ENCODE data around the gene JADE3.

Gene JADE3

DNA sequence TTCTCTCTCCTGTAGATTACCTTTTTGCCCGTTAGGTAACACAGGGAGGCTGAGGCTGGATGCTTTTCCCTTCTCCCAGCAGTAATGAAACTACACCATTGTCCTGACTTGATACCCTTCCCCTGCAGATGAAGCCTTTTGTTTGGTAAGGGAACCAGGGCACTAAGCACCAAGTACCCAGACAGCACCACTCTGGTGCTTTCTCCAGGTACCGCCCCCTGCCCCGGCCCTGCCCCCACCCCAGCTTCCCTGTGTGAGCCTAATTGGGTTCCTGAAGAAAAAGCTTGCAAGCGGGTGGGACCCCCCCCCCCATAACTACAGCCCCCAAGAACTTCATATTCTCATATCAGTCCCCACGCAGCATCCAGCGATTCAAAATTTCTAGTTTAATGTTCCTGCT lies 79.8 kb downstream of the JADE3 start:
- DNase-seq (ENCODE audit: low read depth in 1 of 2, low spot score in 1 of 2) = no peak

DNA sequence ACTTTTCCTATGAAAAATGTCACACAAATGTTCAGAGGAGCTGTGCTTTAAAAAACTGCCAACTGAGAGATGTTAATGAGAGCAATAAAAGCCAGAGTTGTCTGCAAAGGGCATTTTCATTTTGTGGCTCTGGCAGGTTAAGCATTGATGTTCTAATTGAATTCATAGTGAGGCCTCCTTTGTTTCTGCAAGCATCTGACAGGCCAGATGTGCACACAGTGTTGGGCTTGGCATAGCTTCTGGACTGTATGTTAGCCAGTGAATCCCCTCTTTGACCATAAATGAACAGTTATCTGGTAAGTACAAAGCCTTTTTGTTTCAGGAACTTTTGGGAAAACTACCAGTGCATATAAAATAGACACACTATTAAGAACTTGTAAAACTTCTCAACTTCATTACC lies 81.9 kb downstream of the JADE3 start:
- no peak for DNase-seq (ENCODE audit: low read depth in 1 of 2, low spot score in 1 of 2)

DNA sequence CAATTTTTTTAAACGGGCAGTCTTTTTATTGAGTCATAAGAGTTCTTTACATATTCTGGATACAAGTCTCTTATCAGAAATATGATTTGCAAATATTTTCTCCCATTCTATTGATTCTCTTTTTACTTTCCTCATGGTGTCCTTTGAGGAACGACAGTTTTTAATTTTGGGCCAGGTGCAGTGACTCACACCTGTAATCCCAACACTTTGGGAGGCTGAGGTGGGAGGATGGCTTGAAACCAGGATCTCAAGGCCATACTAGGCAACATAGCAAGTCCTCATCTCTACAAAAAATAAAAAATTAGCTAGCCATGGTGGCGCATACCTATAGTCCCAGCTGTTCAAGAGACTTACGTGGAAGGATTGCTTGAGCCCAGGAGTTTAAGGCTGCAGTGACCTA lies 99.9 kb downstream of the JADE3 start:
- DNase-seq (ENCODE audit: low read depth in 1 of 2, low spot score in 1 of 2) = no peak

DNA sequence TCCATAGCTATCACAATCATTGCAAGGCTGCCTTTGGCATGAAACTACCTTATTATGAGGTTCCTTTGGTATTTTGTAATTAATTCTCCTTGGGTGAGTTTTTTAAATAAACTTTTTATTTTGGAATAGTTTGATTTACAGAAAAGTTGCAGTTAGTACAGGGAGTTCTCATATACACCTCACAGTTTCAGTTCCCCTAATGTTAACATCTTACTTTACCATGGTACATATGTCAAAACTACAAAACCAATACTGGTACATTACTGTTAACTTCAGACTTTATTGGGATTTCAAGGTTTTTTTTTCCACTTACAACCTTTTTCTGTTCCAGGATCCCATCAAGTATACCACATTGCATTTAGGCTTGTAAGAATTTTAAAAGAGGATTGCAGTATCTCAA lies 114.0 kb downstream of the JADE3 start:
- DNase-seq (ENCODE audit: low read depth in 1 of 2, low spot score in 1 of 2) = no peak

DNA sequence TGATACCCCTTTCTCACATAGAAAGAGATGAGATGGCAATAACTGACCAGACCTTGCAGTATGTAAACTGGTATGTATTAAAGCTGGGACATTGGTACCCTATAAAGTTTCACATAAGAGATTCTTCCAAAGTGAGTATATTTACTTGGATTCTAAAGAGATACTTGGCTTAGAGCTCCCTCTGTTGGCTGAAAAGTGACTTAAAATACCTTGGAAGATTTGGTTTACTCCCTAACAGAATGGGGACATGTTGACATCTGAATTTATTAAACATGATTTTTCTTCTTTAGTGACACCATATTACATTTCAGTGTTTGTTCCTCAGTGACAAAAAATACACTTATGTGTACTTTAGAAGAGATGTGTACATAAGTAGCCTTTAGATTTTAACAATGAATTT lies 118.1 kb downstream of the JADE3 start:
- DNase-seq (ENCODE audit: low read depth in 1 of 2, low spot score in 1 of 2) = no peak

DNA sequence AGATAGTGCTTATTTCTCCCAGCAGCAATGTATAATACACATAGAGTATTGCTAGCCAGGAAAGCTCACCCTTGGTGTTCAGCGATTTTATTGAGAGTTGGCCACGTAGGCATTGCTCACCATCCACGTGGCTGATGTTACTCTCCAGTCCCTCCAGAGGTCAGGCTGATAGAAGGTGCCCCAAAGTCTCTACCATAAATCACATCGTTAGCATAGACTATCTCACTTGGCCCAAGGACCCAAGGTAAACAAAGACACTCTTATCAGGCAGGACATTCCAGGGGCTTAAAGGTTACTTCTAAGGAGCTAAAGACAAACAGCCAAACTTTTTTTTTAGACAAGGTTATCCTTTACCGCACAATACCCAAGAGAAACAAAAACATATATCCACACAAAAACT lies 135.8 kb downstream of the JADE3 start:
- DNase-seq (ENCODE audit: low read depth in 1 of 2, low spot score in 1 of 2) = no peak

DNA sequence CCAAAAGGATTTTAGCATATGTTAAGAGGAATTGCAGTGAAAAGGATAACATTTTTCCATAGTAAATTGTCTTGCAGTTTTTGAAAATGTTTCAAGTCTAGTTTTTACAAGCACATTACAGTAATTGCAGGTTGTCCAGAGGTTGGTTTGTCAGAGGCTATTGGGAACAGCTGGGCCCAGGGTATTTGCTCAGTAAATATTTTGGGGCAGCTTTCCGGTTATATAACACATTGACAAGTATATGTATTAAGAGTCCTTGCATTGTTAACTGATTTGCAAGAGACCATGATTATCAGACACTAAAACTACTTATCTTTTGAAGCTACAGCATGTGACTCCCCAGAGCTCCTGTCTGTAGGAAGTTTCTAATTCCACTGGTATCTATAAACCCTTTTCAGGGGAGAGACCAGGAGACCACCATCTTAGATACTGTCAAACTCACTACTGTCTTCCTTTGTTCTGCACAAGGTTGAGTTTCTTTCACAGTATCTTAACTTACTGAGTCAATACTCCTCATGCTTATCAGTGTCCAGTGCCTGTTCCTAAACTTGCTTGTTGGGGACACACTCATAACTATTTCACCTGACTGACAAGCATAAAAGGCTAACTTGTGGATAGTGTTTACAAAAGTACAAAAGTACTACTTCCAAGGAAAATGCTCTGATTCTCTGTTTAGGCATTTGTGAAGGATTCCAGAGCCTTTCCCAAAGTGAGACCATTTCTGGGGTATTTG lies 147.1 kb downstream of the JADE3 start:
- DNase-seq (ENCODE audit: low read depth in 1 of 2, low spot score in 1 of 2) = no peak

DNA sequence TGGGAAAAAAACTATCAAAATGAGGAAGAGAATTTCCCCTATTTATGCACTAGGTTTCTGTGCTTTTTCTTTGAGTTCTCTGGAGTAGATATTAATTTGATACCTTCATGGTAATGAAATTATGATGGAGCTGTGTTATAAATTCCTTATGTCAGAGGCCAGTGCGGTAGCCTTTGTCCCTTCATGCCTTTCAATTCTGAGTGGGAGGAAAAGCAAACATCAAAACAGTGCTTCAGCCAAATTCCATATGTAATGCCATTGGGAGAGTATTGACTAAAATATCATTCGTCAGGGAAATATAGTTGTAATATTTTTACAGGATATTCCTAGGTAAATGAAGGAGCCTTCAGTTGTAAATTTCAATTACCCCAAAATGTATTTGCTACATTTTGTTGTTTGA lies 148.5 kb downstream of the JADE3 start:
- no peak for DNase-seq (ENCODE audit: low read depth in 1 of 2, low spot score in 1 of 2)

DNA sequence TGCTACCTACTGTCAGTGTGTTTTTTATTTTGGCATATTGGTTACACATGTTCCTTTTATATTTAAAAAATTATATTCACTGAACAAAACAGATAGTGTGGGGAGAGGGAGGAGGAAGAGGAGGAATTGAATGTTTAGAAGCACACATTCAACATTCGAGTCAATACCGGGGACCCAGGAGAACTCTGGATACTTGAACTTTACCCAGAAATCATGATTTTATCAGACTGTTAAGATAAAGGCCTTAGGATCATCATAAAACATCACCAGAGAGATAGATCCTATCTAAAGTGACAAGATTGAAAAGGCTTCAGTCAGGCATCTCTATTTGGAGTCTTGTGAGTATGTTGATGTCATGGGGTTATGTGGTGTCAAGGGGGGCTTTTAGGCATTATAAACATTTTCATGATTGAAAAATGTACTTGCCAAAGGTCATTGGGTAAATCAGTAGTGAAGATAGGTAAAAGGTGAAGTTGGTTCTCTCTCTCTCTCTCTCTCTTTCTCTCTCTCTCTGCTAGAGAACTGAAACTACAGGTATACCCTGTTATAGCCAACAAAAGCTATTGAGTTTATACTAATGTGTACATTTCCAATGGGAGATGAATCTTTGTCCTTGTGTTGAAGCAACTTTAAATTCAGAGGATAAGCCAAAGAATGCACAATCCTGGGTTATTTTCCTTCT lies 149.2 kb downstream of the JADE3 start:
- DNase-seq (ENCODE audit: low read depth in 1 of 2, low spot score in 1 of 2) = no peak

DNA sequence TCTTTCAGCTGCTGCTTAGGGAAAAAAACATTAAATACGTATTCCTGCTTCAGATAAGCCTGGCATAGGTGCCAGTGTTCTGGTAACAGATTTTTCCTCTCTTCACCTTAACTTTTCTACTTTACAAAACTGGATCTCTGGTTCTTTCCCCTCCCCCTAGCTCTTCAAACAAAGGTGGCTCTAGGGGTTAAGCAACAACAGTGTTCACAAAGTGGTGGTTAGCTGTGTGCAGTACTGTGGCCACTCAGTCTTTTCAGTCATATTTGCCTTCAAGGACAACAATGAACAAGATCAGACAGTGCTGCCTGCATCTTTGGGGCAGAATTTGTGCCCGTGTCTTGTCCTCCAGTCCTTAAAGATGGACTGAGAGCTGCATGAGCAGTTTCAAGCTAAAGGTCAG lies 151.0 kb downstream of the JADE3 start:
- no peak for DNase-seq (ENCODE audit: low read depth in 1 of 2, low spot score in 1 of 2)

DNA sequence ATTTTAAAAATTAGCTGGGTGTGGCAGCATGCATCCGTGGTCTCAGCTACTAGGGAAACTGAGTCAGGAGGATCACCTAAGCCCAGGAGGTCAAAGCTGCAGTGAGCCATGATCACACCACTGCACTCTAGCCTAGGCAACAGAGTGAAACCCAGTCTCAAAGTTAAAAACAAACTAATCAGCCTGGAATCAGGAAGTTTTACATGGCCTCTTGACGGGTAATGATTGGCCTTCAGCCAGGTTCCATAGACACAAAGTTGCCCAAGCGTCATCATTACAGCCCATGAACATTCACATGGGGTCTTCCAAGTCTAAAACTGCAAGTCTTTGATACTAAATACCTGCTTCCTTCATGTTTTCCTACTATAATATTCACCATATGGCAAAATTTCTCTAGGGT lies 156.0 kb downstream of the JADE3 start:
- no peak for DNase-seq (ENCODE audit: low read depth in 1 of 2, low spot score in 1 of 2)

DNA sequence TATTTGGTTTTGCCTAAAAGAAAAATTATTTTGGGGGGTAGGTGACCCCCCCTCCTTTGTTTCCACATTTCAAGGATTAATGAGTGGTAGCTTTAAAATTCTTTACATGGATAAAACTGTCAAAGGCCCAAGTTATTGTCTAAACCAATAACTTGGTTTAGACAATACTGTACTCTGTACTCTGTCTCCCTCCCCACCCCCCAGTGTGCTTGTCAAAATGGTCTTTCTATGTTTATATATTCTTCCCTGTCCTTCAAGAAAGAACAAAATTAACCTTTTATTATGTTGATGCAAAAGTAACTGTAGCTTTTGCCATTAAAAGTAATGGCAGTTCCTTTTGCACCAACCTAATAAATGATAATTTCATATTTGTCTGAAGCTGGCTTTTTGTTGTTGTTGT lies 156.5 kb downstream of the JADE3 start:
- DNase-seq (ENCODE audit: low read depth in 1 of 2, low spot score in 1 of 2) = no peak

DNA sequence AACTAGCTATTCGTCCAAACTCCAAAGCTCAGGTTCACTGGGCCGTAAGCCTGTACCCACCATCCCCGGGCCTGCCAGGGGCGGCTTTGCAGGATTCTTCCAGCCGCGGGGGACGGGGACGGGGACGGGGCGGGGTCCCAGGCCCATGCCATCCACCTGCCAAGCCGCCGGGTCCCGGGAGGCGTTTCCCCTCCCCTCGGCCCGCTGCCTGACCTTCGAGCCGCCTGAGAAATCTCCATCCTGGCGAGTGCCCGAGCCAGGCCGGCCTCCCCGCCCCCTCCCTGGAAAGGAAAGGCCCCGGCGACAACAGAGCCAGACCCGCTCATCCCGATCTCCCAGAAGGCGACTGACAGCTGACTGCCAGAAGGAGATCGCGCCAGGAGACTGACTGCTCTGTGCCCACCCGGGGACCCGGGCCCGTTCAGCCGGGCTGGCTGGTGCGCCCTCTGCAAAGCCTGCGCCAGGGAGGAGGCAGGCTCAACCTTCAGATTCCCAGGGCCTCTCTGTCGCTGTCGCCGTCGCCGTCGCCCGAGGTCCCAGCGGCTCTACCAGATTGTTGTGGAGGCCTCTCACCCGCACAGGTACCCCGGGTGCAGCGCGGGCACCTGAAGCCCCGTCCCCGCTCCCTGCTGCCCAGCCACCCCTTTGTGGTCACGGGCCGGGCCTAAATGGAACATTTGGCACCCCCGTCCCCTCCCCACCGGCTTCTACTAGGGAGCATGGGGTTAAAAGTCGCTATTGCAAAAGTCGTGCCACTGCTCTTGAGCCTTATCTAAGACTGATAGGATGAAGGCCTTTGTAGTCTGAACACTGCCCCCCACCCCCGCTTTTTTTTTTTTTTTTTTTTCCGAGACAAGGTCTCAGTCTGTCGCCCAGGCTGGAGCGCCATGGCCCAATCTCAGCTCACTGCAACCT lies 166.2 kb downstream of the JADE3 start, which contains the start of gene RGN:
Gene RGN, plus strand, starts transcription at position 315 of the 915 bp plus-strand sequence. CDS start 2,702 bp downstream, outside the sequence.
- no peak for DNase-seq (ENCODE audit: low read depth in 1 of 2, low spot score in 1 of 2)

DNA sequence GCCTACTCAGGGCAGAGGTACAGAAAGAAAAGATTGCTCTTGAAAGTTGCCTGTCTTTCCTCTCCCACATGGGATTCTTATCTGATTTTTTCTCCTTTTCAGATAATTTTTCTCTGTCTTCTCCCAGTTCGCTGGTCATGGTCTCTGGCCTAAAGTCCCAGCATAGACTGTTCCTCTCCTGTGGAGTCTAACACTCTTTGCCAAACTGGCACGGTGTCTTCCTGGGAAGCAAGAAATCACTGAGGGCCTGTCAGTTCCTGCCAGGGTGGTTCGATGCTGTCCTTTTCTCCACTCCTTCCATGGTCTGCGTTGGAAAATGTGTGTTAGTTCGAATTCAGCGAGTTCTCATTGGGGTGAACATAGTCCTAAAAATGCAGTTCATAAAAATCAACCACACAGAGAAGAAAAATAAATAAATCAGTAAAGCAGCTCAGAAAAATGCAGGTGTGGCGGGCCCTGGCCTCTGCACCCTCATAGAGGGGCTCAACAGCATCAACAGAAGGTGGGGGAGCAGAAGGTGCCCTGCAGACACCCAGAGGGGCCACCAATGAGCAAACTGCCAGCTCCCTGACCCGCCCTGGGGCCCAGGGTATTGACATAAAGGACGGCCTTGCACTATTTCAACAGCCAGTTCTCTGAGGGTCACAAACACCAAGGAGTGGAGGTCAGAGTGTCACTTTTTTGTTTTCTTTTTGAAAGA lies 168.1 kb downstream of the JADE3 start:
- no peak for DNase-seq (ENCODE audit: low read depth in 1 of 2, low spot score in 1 of 2)

DNA sequence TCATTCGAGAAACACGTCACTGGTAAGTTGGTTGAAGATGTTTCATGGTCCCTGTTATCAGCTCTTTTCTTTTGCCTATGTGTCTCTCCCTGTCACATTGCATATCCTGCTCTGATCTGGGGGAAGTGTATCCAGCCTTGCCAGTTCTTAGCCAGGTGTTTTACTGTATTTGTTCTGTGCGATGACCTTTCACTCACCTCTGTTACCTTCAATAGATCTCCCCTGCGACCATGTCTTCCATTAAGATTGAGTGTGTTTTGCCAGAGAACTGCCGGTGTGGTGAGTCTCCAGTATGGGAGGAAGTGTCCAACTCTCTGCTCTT lies 168.7 kb downstream of the JADE3 start:
- DNase-seq (ENCODE audit: low read depth in 1 of 2, low spot score in 1 of 2) = no peak

DNA sequence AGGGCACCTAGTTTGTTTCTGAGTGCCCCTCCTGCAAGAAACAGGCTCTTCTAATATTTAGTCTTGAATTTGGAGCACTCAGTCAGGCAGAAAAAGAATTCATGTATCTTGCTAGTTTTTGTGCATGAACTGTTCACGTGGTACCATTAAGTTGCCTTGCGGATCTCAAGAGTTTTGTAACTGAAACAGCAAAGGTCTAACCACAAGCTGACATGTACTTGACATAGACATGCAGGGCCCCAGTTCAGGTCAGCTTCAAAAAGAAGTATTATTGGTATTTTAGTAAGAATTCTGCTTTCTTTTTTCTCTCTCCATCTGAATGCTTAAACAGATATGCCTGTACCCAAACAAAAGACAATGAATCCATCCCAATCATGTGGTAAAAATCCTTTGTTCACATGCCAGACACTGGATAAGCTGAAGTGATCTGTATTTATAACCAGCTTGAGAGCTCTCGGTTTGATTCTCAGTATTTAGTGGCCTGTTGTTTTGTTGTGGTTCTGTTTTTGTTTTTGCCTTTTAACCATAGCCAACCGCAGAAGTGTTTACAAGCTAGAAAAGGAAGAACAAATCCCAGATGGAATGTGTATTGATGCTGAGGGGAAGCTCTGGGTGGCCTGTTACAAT lies 179.0 kb downstream of the JADE3 start:
- DNase-seq (ENCODE audit: low read depth in 1 of 2, low spot score in 1 of 2) = no peak

DNA sequence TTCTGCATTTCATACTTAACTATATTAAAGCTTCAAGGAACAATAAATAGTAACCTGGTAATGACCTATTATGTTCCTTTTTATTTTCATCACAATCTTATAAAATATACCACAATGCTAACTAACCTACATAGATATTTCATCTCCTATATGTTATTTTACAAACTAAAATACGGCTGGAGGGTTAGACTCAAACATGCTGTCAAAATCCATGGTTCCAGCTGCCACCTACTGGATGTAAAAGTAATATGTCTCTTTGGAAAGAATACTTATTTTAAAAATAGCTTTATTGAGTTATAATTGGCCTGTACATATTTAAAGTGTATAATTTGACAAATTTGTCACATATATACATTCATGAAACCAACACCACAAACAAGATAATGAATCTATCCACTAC lies 181.0 kb downstream of the JADE3 start:
- DNase-seq (ENCODE audit: low read depth in 1 of 2, low spot score in 1 of 2) = no peak

DNA sequence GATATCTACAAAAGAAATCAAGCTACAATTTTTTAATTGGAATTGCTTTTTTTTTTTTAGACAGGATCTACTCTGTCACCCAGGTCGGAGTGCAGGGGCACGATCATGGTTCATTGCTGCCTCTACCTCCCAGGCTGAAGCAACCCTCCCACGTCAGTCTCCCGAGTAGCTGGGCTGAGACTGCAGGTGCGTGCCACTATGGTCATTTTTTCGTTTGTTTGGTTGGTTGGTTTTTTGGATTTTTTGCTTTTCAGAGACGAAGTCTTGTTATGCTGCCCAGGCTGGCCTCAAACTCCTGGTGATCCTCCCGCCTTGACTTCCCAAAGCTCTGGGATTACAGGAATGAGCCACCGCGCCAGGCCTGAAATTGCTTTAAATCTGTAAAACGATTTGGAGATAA lies 181.6 kb downstream of the JADE3 start:
- DNase-seq (ENCODE audit: low read depth in 1 of 2, low spot score in 1 of 2) = no peak

DNA sequence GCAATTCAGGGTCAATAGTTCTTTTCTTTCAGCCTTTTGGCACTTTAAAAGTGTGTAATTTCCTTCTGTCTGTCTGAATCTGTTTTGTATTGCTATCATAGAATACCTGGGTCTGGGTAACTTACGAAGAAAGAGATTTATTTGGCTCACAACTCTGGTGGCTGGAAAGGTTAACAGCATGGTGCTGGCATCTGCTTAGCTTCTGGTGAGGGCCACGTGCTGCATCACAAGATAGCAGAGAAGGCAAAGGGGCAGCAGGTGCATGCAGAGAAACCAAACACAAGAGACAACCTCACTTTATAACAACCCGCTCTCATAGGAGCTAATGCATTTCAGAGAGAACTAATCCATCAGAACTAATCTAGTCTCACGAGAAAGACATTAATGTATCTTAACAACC lies 184.8 kb downstream of the JADE3 start:
- no peak for DNase-seq (ENCODE audit: low read depth in 1 of 2, low spot score in 1 of 2)

DNA sequence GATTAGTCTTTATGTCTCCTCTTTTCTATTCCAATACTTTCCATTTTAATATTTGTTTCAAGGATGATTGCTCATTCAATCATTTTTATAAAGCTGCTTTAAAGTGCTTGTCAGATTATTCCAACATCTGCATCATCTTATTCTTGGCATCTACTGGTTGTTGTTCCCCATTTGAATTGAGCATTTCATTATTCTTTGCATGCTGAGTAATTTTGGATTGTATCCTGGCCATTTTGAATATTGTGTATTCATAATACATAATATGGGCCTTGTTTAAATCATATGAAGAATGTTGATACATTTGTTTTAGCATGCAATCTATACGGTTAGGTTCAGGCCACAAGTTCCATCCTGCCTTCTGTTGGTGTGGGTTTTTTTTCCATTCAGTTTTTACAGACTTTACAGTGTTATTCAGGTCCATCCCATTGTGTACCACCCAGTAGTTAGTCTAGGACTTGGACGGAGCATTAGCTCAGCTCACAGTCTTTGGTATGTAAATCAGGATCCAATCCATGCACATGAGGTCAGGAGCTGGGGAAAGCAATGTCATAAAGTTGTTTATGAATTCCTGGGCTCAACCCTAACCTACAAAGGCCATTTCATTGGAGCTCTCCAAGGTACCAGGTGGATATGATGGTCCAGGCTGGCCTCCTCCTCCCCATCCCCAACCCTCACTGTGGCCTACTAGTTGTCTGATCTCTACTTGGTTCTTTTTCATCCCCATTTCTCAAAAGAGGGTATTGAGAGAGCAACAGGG lies 186.3 kb downstream of the JADE3 start:
- no peak for DNase-seq (ENCODE audit: low read depth in 1 of 2, low spot score in 1 of 2)

Measured in activated T-helper 1 cell treated with anti-CD3 and anti-CD28 coated beads, Interleukin-2, amount 50 U/mL, for 16 hours (primary cell).